NCI-H187 treated with DMSO at 0.1 percent for 48 hours (cell line): Measurements from ENCODE around the gene CD69.

ENCODE experiments used
- DNase-seq: peaks from one replicate; lab custom pipeline; 2025; lab: John Stamatoyannopoulos, UW

The CD69 gene

GRCh38 chr12:9760699-9761418 lies at the start of gene CD69:
TSS of gene CD69 (minus strand) at chr12:9760901. CDS start at chr12:9760820, 81 bp downstream.
- no peak for DNase-seq

- DNase-seq, result no peak
Observed at GRCh38 chr12:9809866-9810265, 49.2 kb upstream of the CD69 start.

- DNase-seq, result no peak
Observed at GRCh38 chr12:9809338-9809737, 48.6 kb upstream of the CD69 start.

- no peak for DNase-seq
Observed at GRCh38 chr12:9808504-9808903, 47.8 kb upstream of the CD69 start.

GRCh38 chr12:9806714-9807113 lies 46.0 kb upstream of the CD69 start:
- no peak for DNase-seq

GRCh38 chr12:9805883-9806282 lies 45.2 kb upstream of the CD69 start:
- DNase-seq, result no peak

GRCh38 chr12:9799961-9800360 lies 39.3 kb upstream of the CD69 start:
- no peak for DNase-seq

- DNase-seq, result no peak
Observed at GRCh38 chr12:9797722-9798619, 37.3 kb upstream of the CD69 start.

- no peak for DNase-seq
Observed at GRCh38 chr12:9796971-9797370, 36.3 kb upstream of the CD69 start.

GRCh38 chr12:9796346-9796745 lies 35.6 kb upstream of the CD69 start:
- no peak for DNase-seq

GRCh38 chr12:9795945-9796344 lies 35.2 kb upstream of the CD69 start:
- no peak for DNase-seq

GRCh38 chr12:9794484-9795093 lies 33.9 kb upstream of the CD69 start:
- no peak for DNase-seq

- DNase-seq, result no peak
Observed at GRCh38 chr12:9793779-9794395, 33.2 kb upstream of the CD69 start.

GRCh38 chr12:9792961-9793617 lies 32.4 kb upstream of the CD69 start:
- no peak for DNase-seq

- no peak for DNase-seq
Observed at GRCh38 chr12:9792185-9792900, 31.6 kb upstream of the CD69 start.

- DNase-seq, result no peak
Observed at GRCh38 chr12:9786726-9787717, 26.3 kb upstream of the CD69 start.

- no peak for DNase-seq
Observed at GRCh38 chr12:9784816-9785215, 24.1 kb upstream of the CD69 start.

- DNase-seq, result no peak
Observed at GRCh38 chr12:9784326-9784725, 23.6 kb upstream of the CD69 start.

GRCh38 chr12:9782547-9783382 lies 22.1 kb upstream of the CD69 start:
- no peak for DNase-seq
